GM19438 (cell line): ENCODE measurements around the gene COG5.
"Not testable (repeated sequence)": the region's sequence is repeated elsewhere in the genome, so short reads cannot be mapped to it uniquely, and the experiment has no call there.

Experiments
- ATAC-seq: cut with Tn5 transposase; IDR thresholded peaks from one replicate; pipeline ENCODE4 v1.9.1; 2021; ENCODE audit warnings: low read depth; ENCODE audit not compliant: unreplicated experiment

COG5 gene

DNA sequence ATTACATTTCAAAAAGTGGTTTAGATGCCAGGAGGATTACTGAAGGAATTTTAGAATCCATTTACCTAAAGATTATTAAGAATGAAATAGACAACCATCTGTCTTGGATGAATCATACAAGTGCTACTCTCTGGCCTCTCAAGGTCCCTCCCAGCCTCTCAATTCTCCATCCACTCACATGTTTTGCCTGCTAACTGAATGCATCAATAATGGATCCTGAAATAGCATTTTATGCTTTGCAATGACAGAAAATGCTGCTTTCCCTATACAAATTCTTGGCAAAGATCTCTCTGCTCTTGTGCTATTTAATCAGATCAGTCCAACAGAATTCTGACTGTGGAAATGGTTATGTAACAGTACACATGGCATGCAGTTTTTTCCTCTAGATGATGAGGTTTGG is 326.9 kb downstream of the COG5 start:
- ATAC-seq = no peak

DNA sequence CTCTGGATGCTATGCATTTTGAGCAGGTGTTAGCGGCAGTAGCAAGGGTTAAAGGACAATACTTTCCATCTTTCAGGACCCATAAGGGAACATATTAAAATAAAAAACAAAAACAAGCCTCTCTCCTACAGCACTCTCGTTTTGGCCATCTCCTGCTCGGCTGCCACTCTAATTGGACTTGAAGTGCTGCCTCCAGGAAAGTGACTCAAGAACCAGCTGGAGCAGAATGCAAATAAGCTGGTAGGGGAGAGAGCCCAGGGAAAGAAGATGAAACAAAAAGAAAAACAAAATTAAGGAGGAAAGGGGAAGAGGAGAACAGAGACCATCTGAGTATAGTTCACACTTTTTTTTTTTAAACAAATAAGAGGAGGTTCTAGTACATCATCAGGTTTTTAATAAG is 329.3 kb downstream of the COG5 start:
- no peak for ATAC-seq

DNA sequence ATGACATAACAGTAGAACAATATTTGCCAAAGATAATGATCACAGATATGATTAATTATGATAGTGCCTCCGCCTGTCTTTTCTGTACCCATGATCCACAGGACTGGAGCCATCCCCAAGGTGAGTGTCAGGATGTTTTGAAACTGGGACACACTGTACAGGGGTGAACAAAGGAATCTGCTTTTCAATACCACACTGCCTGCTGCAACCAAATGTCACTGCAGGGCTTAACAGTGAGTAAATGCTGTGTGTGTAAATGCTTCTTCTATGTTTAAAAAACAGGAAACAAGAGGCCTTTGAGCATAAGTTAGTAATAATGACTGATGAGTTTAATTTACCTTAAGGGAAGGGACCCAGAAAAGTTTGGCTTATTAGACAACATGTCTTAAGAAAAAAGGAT is 329.7 kb downstream of the COG5 start:
- ATAC-seq = no peak

DNA sequence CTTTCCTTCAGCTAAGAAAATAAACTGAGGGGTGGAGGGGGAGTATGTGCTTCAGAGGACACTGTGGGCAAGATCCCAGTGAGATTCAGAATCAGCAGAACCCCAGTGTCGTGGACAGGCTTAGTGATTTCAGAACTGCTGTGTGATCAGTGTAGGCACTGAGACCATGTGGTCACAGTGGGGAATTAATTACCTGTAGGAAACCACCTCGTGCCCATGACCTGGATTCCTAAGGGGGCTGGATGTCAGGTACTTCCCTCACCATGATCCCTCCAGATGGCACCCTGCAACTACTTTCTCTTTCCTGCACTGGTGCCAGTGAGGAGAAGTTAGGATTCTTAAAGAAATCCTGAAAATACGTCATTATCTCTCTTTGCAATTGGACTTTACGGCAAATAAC is 330.5 kb downstream of the COG5 start:
- no peak for ATAC-seq

DNA sequence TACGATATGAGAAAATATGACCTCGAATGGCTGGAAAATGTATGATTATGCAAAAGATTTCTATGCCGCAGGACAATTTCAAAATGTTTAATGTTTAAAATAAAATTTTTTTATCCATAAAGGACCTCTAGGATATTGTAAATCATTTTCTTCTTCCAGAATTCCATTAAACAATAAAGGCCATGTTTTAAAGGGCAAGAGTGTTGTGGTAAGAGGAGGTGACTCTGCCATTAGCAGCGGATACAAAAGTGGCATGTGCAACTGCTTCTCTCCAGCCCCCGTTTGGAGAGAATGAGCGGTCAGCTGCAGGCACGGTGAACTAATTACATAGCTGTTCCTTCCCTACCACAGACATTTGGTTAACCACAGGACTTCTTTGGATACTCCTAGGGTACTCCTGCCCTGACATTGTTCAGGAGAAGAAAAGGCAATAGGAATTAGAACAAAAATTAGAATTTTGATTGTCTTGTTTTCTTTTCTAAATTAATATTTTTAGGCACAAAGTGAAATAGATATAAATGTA is 331.1 kb downstream of the COG5 start:
- ATAC-seq = no peak

- ATAC-seq = no peak
Observed at GRCh38 chr7:107230334-107230733, 333.4 kb downstream of the COG5 start.

DNA sequence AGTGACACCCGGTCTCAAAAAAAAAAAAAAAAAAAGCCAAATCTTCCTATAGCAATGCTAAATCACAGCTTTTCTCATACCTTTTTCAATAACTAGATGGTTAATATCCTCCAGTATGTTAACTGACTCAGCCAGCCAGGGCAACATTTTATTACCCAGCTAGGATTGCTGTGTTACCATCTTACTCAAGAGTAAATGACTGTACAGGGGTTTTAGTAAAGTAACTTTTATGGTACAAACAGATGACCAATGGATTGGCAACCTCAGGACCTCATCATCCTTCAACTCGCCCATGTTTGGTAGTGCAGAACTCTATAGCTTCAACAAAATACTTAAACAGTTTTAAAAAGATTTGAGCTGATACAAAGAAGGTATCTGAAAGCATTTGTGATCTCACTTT is 335.4 kb downstream of the COG5 start:
- no peak for ATAC-seq

- no peak for ATAC-seq
Observed at GRCh38 chr7:107224374-107225223, 339.1 kb downstream of the COG5 start.

DNA sequence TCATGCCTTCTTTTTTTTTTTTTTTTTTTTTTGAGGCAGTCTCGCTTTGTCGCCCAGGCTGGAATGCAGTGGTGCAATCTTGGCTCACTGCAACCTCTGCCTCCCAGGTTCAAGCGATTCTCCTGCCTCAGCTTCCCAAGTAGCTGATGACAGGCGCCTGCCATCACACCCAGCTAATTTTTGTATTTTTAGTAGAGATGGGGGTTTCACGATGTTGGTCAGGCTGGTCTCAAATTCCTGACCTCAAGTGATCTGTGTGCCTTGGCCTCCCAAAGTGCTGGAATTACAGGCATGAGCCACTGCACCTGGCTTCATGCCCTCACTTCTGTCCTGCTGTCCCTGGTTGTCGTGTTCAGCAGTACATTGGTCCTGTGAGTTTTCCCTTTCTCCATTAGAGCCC is 342.9 kb downstream of the COG5 start:
- ATAC-seq = not testable (repeated sequence)

- ATAC-seq = no peak
Observed at GRCh38 chr7:107220356-107220755, 343.4 kb downstream of the COG5 start.

- ATAC-seq = no peak
Observed at GRCh38 chr7:107219563-107220244, 344.0 kb downstream of the COG5 start.

GRCh38 chr7:107213945-107214344 is 349.8 kb downstream of the COG5 start:
- no peak for ATAC-seq

DNA sequence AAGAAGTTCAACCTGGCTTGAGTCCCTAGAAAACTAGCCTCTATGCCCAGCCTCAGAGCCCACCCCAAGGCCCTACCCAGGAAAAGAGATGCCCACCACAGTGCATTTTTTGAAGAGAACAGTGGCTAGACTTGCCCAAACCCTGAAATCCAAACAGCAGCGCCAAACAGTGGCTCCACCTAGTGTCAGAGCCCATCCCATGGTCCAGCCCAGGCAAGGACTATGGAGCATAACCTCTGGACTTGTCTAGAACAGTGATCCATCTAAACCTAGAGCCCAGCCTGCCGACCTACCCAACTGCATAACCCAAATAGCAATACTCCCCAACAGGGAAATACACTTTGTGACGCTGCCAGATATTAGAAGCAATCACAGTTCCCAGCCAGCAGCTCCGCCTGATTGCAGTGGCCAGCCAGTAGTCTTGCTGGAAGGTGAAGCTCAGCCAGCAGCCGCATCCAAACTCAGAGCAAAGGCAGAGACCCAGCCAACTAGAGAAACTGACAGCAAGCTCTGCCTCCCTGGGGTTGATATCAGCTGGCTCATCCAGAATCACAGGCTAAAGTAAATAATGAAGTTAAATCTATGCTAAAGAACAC is 350.4 kb downstream of the COG5 start:
- ATAC-seq = no peak

DNA sequence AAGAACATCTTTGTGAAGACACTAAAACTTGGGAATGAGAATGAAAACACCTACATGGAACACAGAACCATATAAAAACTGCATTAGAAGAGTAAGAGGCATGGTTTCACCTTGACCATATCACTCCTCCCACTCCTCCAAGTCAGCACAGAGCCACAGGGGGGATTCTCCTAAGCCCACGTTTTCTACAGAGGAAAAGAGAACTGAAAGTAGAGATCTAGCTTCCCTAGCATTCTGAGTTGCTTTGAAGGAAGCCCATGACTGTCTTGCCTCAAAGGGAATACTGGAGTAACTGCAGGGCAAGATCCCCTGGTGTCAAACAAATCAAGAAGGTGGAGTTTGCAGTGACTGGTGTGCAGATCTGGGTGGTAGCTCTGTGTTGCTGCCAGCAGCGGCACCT is 351.0 kb downstream of the COG5 start:
- no peak for ATAC-seq

GRCh38 chr7:107210400-107210799 is 353.3 kb downstream of the COG5 start:
- no peak for ATAC-seq

GRCh38 chr7:107209565-107209964 is 354.2 kb downstream of the COG5 start:
- no peak for ATAC-seq

DNA sequence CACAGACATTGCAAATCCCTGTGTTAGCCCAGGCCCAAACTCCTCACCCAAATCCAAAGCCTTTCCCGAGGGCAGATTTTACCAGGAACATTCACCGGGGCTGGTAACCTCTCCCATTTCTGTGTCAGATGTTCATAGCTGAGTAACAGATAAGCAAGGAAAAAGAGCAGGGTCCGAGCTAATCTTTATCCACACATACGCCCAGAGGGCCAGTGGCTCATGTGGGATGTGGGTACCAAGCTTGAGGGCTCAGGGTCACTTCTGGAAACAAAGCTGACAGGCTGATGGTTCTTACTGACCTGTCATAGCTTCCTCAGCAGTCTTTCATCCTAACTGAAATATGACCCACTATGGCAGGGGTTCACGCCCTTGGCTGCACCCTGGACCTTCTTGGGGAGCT is 355.2 kb downstream of the COG5 start:
- no peak for ATAC-seq

DNA sequence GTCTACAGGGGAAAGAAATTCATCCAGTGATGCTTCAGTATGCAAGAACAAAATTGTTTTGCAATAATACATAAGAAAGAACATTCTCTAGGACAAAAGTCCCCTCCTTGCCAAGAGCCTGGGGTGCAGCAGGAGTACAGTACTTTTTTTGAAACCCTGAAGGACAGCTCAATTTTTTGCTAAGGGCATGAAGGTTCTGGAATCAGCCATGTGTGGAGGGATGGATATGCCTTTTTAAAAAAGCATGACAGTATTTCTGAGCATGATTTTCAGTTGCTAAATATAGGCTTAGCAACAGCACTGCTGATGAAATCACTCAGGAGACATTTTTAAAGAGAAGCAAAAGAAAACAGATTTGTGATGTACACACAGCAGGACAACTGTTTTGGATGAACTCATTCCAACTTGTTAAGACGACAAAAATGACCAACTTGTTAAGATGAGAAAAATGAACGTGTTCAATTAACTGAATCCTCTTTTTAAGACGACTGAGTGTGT is 355.6 kb downstream of the COG5 start:
- no peak for ATAC-seq

DNA sequence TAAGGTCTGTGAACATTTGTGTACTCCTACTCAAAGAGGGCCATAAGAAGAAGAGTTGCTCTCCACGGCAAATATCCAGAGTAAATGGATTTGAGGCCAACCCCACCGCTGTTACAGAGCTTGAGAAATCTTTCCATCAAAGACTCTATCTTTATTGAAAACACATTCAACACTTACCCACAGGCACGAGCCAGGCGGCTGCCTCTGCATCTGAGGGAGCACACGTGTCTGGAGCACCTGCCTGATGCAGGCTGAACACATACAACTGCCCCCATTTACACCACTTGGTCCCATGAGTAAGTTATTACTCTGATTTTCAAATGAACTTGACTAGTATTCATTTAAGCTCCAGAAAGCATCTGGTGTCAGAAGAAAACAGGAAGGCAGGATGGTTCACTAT is 356.3 kb downstream of the COG5 start:
- ATAC-seq = no peak

GRCh38 chr7:107206706-107207105 is 357.0 kb downstream of the COG5 start:
- ATAC-seq = no peak

DNA sequence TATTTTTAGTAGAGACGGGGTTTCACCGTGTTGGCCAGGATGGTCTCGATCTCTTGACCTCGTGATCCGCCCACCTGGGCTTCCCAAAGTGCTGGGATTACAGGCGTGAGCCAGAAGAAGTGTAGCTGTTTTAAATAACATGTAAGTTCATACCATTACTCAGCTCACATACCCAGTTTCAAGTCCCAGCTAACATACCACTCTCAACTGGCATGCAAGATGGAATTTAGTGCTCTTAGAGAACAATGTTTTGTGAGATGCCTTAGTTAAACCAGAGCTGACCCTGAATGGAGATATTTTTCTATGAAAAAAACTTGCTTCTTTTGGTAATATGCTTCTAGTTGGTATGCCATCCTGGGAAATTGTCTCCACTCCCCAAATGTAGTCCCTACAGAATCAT is 357.6 kb downstream of the COG5 start:
- ATAC-seq = no peak
